Measurements from ENCODE around the gene PADI1. TPM values are rescaled to one million over a fixed set of nuclear protein-coding genes. Genes with fewer than 3 reads are reported as not detected.

Gene PADI1
- total RNA-seq, 4 donors from 2014 or later: not detected

DNA sequence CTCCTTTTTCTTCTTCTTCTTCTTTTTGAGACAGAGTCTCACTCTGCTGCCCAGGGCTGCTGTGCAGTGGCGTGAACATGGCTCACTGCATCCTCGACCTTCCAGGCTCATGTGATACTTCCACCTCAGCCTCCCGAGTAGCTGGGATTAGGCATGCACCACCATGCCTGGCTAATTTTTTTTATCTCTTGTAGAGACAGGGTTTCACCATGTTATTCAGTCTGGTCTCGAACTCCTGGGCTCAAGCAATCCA, 13.0 kb upstream of the PADI1 start:
- TF ChIP-seq CTCF (IDR thresholded peaks at IDR 0.05 in 4 of 5, conservative IDR thresholded peaks at IDR 0.05 in 1 of 5) (no peak), POLR2A (IDR thresholded peaks at IDR 0.05) (no peak)
- H3K4me1 ChIP-seq: no peaks in the 10 kb centered on the region
- in situ Hi-C loops (cut with MboI; ENCODE audit: low sequenced_read_pairs in 4 of 4) (no loop called here), intact Hi-C loops (cut with DNase I; ENCODE audit: low total_unique reads) (no loop called here)
- H3K36me3 ChIP-seq: no peaks in the 10 kb centered on the region
- H3K4me3 ChIP-seq: no peak overlapping the region
- no peaks in the 10 kb centered on the region for H3K9me3 ChIP-seq
- no peak for ATAC-seq
- no peaks in the 10 kb centered on the region for H3K27me3 ChIP-seq
- no peak for DNase-seq
- no peak overlapping the region for H3K27ac ChIP-seq

DNA sequence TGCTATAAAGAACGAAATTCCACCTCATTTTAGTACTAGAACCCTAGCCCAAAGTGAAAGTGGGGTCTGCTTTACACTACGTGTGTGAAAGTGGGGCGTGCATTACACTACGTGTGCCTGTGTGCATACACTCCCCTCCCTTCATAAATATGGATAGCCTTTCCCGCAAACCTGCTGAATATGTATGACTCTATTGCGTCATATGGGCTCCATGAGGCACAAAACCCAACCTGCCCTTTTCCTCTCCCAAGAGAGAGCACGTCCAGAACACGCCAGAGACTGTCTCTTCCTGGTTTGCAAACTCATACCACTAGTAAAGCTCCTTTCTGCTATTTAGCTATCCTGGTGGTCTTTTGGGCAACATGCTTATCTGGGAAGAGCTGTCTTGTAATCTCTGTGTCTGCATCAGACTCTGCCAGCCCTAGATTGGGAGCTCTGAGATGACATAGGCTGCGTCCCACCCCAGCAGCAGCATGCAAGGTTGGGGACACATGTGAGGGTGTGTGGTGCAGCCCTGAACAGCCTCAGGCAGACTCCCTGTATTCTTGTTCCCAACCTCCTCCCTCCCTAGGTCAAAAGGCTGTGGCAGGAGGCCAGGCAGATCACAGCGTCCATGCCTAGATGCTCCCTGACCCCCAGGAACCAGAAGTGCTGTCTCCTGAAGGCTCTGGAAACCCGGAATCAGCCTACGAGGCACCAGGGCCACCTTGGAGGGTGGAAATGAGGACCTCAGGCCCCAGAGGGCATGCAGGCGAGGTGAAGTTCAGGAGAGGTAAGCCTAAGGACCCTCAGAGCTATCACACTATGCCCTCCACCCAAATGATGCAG, 12.3 kb upstream of the PADI1 start:
- Histone ChIP-seq H3K4me3 (no peak overlapping the region), H3K27ac (no peak overlapping the region), H3K27me3 (no peaks in the 10 kb centered on the region), H3K36me3 (no peaks in the 10 kb centered on the region), H3K9me3 (no peaks in the 10 kb centered on the region), H3K4me1 (no peaks in the 10 kb centered on the region)
- DNase-seq: no peak
- TF ChIP-seq CTCF (IDR thresholded peaks at IDR 0.05 in 4 of 5, conservative IDR thresholded peaks at IDR 0.05 in 1 of 5) (no peak), POLR2A (IDR thresholded peaks at IDR 0.05) (no peak)
- ATAC-seq: no peak
- in situ Hi-C loops (cut with MboI; ENCODE audit: low sequenced_read_pairs in 4 of 4): no loop called here
- intact Hi-C loops (cut with DNase I; ENCODE audit: low total_unique reads): no loop called here

- intact Hi-C loops (cut with DNase I; ENCODE audit: low total_unique reads) (no loop called here), in situ Hi-C loops (cut with MboI; ENCODE audit: low sequenced_read_pairs in 4 of 4) (no loop called here)
- Histone ChIP-seq H3K9me3 (no peaks in the 10 kb centered on the region), H3K36me3 (no peaks in the 10 kb centered on the region), H3K27me3 (no peaks in the 10 kb centered on the region), H3K4me1 (no peaks in the 10 kb centered on the region), H3K27ac (no peak overlapping the region), H3K4me3 (no peak overlapping the region)
- ATAC-seq (no peak), DNase-seq (no peak)
- TF ChIP-seq CTCF (IDR thresholded peaks at IDR 0.05 in 4 of 5, conservative IDR thresholded peaks at IDR 0.05 in 1 of 5) (no peak), POLR2A (IDR thresholded peaks at IDR 0.05) (no peak)
Observed at GRCh38 chr1:17193222-17194132, 11.5 kb upstream of the PADI1 start.

- no peak overlapping the region for H3K4me3 ChIP-seq
- TF ChIP-seq CTCF (IDR thresholded peaks at IDR 0.05 in 4 of 5, conservative IDR thresholded peaks at IDR 0.05 in 1 of 5) (no peak), POLR2A (IDR thresholded peaks at IDR 0.05) (no peak)
- H3K9me3 ChIP-seq: no peaks in the 10 kb centered on the region
- in situ Hi-C loops (cut with MboI; ENCODE audit: low sequenced_read_pairs in 4 of 4): no loop called here
- no peaks in the 10 kb centered on the region for H3K4me1 ChIP-seq
- H3K27ac ChIP-seq: no peak overlapping the region
- ATAC-seq (no peak), DNase-seq (no peak)
- no peaks in the 10 kb centered on the region for H3K27me3 ChIP-seq
- no peaks in the 10 kb centered on the region for H3K36me3 ChIP-seq
- intact Hi-C loops (cut with DNase I; ENCODE audit: low total_unique reads): no loop called here
Observed at GRCh38 chr1:17194133-17194475, 10.8 kb upstream of the PADI1 start.

Measured in gastrocnemius medialis (tissue), 4 donors.